HG02678 (cell line): Measurements from ENCODE around the gene IL19.
"Not testable (repeated sequence)": the region's sequence is repeated elsewhere in the genome, so short reads cannot be mapped to it uniquely, and the experiment has no call there.

ENCODE experiments used
- ATAC-seq: cut with Tn5 transposase; IDR thresholded peaks from one replicate; pipeline ENCODE4 v1.9.1; 2021; ENCODE audit warnings: mild to moderate bottlenecking, moderate library complexity; ENCODE audit not compliant: unreplicated experiment

Gene IL19

GRCh38 chr1:206772243-206772937, 1.8 kb downstream of the IL19 start, which contains the start of gene IL10:
Gene IL10, minus strand, starts transcription at chr1:206772494. Its CDS starts 59 bp downstream, at chr1:206772435.
- ATAC-seq = no peak

- no peak for ATAC-seq
These were observed 3.5 kb downstream of the IL19 start for GRCh38 chr1:206774093-206774492.

GRCh38 chr1:206776229-206776628, 5.7 kb downstream of the IL19 start:
- ATAC-seq = no peak

- no peak for ATAC-seq
These were observed 7.5 kb downstream of the IL19 start for GRCh38 chr1:206778031-206778430.

GRCh38 chr1:206778911-206779310, 8.3 kb downstream of the IL19 start:
- not testable (repeated sequence) for ATAC-seq

- no peak for ATAC-seq
These were observed 9.1 kb downstream of the IL19 start for GRCh38 chr1:206779638-206780037.

GRCh38 chr1:206782448-206782847, 11.9 kb downstream of the IL19 start:
- peak; percentile 70 for ATAC-seq

- ATAC-seq = no peak
These were observed 12.9 kb downstream of the IL19 start for GRCh38 chr1:206783506-206783905.

- ATAC-seq = peak; percentile 64
These were observed 13.9 kb downstream of the IL19 start for GRCh38 chr1:206784471-206784903.

- no peak for ATAC-seq
These were observed 14.7 kb downstream of the IL19 start for GRCh38 chr1:206785182-206785765.

- ATAC-seq = no peak
These were observed 15.8 kb downstream of the IL19 start for GRCh38 chr1:206786212-206786886.

GRCh38 chr1:206787891-206788290, 17.3 kb downstream of the IL19 start:
- ATAC-seq = no peak

- no peak for ATAC-seq
These were observed 18.0 kb downstream of the IL19 start for GRCh38 chr1:206788487-206789050.

GRCh38 chr1:206790502-206791250, 20.1 kb downstream of the IL19 start:
- peak; percentile 40 for ATAC-seq

- no peak for ATAC-seq
These were observed 22.5 kb downstream of the IL19 start for GRCh38 chr1:206792939-206793607.

GRCh38 chr1:206793620-206794019, 23.0 kb downstream of the IL19 start:
- no peak for ATAC-seq

GRCh38 chr1:206794294-206794908, 23.8 kb downstream of the IL19 start:
- no peak for ATAC-seq

GRCh38 chr1:206796116-206796515, 25.5 kb downstream of the IL19 start:
- ATAC-seq = no peak

- ATAC-seq = no peak
These were observed 26.4 kb downstream of the IL19 start for GRCh38 chr1:206796981-206797402.
